ENCODE results near the gene CTPS1.
A peak's percentile ranks its signal among the peaks of the same experiment; 100 is the strongest.

DNA sequence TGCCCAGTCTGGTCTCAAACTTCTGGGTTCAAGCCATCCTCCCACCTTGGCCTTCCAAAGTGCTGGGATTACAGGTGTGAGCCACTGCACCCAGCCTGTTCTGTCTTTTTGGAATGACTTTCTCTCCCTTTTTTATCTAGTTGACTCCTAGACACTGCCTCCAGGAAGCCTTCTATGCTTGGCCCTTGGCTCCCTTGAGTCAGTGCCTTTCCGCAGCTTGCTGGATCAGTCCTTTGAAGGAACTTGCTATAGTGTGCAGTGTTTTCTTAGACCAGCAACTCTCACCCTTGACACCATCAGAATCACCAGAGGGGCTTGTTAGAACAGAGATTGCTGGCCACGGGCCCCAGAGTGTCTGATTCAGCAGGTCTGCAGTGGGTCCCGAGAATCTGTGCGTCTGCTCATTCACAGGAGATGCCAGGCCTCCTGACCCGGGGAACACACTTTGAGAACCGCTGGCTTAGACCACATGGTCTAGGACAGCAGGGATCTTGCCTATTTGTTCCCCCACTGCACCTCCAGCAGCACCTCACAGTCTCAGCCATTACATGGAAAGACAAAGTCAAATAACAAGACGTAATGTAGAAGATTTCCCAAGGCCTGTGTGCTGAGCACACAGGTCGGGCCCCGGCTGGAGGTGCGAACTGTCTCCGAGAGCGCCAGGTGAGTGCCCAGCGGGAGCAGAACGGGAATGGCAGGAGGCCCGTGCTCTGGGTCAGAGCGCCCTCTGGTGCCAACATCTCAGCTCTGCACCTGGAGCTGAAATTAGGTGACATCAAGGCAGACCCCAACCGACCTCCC lies 27.4 kb upstream of the CTPS1 start:
- TF ChIP-seq REPIN1 (CRISPR knock-in tag; IDR thresholded peaks at IDR 0.05; ENCODE audit: borderline replicate concordance, low read depth) (0 out of 2 replicates have a peak, but pooled peaks have one; percentile 41), ZBTB14 (CRISPR knock-in tag; IDR thresholded peaks at IDR 0.05) (no peak), ZNF776 (CRISPR knock-in tag; IDR thresholded peaks at IDR 0.05) (no peak), CHD2 (IDR thresholded peaks at IDR 0.05; ENCODE audit: low read depth, low read length) (no peak), POLR2AphosphoS5 (IDR thresholded peaks at IDR 0.05; ENCODE audit: low read depth, low read length) (no peak), EZH2 (conservative IDR thresholded peaks at IDR 0.05; ENCODE audit: low read depth, low read length) (no peak)
